HCT116 (cell line): Measurements from ENCODE around the gene BNIPL. TPM values are rescaled to one million over a fixed set of nuclear protein-coding genes. Genes with fewer than 3 reads are reported as not detected.

Source experiments
- ATAC-seq: fragments of 200-7000 bp; cut with Tn5 transposase; 2 replicates; pipeline ENCODE4 v1.9.1; 2020; ENCODE audit warnings: mild to moderate bottlenecking, moderate library complexity
- BruUV-seq: library from RNA; stranded (reverse); fragments of 400-500 nt; replicated peaks from 2 replicates; lab custom pipeline; 2021; lab: Mats Ljungman, UMichigan
- CTCF ChIA-PET: fragments of 300-600 bp; sonication (Branson Sonifier 250); formaldehyde crosslinking; loops from one replicate; lab custom pipeline; 2021; ENCODE audit warnings: antibody characterized with exemption; lab: Charles Lee
- POLR2A ChIA-PET: fragments of 300-600, 350-600 bp; sonication (Branson Sonifier 250); formaldehyde crosslinking; loops from one replicate; lab custom pipeline; 2021; ENCODE audit warnings: antibody characterized with exemption; lab: Charles Lee
- RAD21 ChIA-PET, 2 experiments: fragments of 300-600 bp; sonication (Branson Sonifier 250); formaldehyde crosslinking; loops; one replicate each; lab custom pipeline; 2023; ENCODE audit warnings: low total read pairs in 2 of 2; ENCODE audit not compliant: uncharacterized antibody in 2 of 2, unreplicated experiment in 2 of 2, low non-redundant PET in 1 of 2; lab: Charles Lee
- DNase-seq: peaks from one replicate; pipeline ENCODE4 v3.0.0-alpha.2; 2010; ENCODE audit warnings: low read depth, low spot score
- H2AFZ ChIP-seq: fragments of 200-600 bp; shearing (Covaris generic), sonication (generic); 2 replicates; pipeline ENCODE4 v1.6.1; 2017; ENCODE audit warnings: low read depth, mixed run types, mixed read lengths, antibody characterized with exemption, low read length; ENCODE audit not compliant: poor library complexity, severe bottlenecking
- H3K27ac ChIP-seq: 2 replicates; pipeline ENCODE4 v1.5.1; 2012; ENCODE audit warnings: low read depth, low read length
- H3K27me3 ChIP-seq: fragments of 200-600 bp; sonication (generic); 2 replicates; pipeline ENCODE4 v1.6.1; 2016; ENCODE audit warnings: mixed run types, low read length, mixed read lengths; ENCODE audit not compliant: insufficient read depth
- H3K36me3 ChIP-seq, 2 experiments: fragments of 200-500 bp in 1 of 2; fragments of 200-600 bp in 1 of 2; sonication (Bioruptor generic) in 1 of 2; sonication (generic) in 1 of 2; 2 replicates each; pipeline versions ENCODE4 v1.5.1 to v1.6.1; 2014 to 2016; ENCODE audit warnings: low read length in 2 of 2, inconsistent platforms in 1 of 2, mixed read lengths in 1 of 2, mixed run types in 1 of 2; ENCODE audit not compliant: insufficient read depth in 2 of 2, control insufficient read depth in 1 of 2
- H3K4me1 ChIP-seq, 2 experiments: fragments of 200-600 bp in 1 of 2; sonication (generic) in 1 of 2; 2 replicates each; pipeline versions ENCODE4 v1.5.1 to v1.6.1; 2012 to 2017; ENCODE audit warnings: low read length in 2 of 2, inconsistent platforms in 1 of 2, mild to moderate bottlenecking in 1 of 2, mixed read lengths in 1 of 2, mixed run types in 1 of 2, moderate library complexity in 1 of 2; ENCODE audit not compliant: insufficient read depth in 2 of 2, control insufficient read depth in 1 of 2
- H3K4me2 ChIP-seq: fragments of 200-600 bp; sonication (generic); 2 replicates; pipeline ENCODE4 v1.6.1; 2017; ENCODE audit warnings: mixed run types, low read length, mixed read lengths
- H3K4me3 ChIP-seq, 2 experiments: fragments of 200-600 bp in 1 of 2; sonication (generic) in 1 of 2; replicated peaks in 1 of 2; 2 replicates each; pipeline ENCODE4 v1.5.1; 2011 to 2016; ENCODE audit warnings: low read length in 2 of 2, control low read depth in 1 of 2, low read depth in 1 of 2, mild to moderate bottlenecking in 1 of 2, mixed read lengths in 1 of 2, mixed run types in 1 of 2
- H3K79me2 ChIP-seq: fragments of 200-600 bp; sonication (generic); 2 replicates; pipeline ENCODE4 v1.6.1; 2017; ENCODE audit warnings: mild to moderate bottlenecking, mixed run types, low read length, moderate library complexity, mixed read lengths; ENCODE audit not compliant: insufficient read depth
- H3K9ac ChIP-seq: fragments of 200-600 bp; sonication (generic); 2 replicates; pipeline ENCODE4 v1.6.1; 2016; ENCODE audit warnings: low read length, mixed read lengths
- H3K9me2 ChIP-seq: fragments of 200-600 bp; sonication (generic), shearing (Covaris generic); 2 replicates; pipeline ENCODE4 v1.6.1; 2017; ENCODE audit warnings: mixed run types, mild to moderate bottlenecking, moderate library complexity; ENCODE audit not compliant: insufficient read depth
- H3K9me3 ChIP-seq, 2 experiments: fragments of 200-500 bp in 1 of 2; fragments of 200-600 bp in 1 of 2; sonication (Bioruptor generic) in 1 of 2; sonication (generic) in 1 of 2; 2 replicates each; pipeline ENCODE4 v1.6.1; 2014 to 2017; ENCODE audit warnings: low read length in 2 of 2, mixed read lengths in 2 of 2, inconsistent platforms in 1 of 2, low read depth in 1 of 2, mild to moderate bottlenecking in 1 of 2, mixed run types in 1 of 2, moderate library complexity in 1 of 2; ENCODE audit not compliant: control insufficient read depth in 1 of 2, insufficient read depth in 1 of 2
- H4K20me1 ChIP-seq: fragments of 200-600 bp; sonication (generic), shearing (Covaris generic); 2 replicates; pipeline ENCODE4 v1.6.1; 2017; ENCODE audit warnings: mixed run types, mild to moderate bottlenecking, moderate library complexity; ENCODE audit not compliant: insufficient read depth
- CBX3 ChIP-seq: IDR thresholded peaks from 2 replicates; pipeline ENCODE4 v1.6.1; 2012; ENCODE audit warnings: low read depth
- CEBPB ChIP-seq: IDR thresholded peaks from 2 replicates; pipeline ENCODE4 v1.6.1; 2012; ENCODE audit warnings: low read depth
- ELF1 ChIP-seq: IDR thresholded peaks from 2 replicates; pipeline ENCODE4 v1.6.1; 2012; ENCODE audit warnings: low read depth, borderline replicate concordance
- EZH2 ChIP-seq: fragments of 200-600 bp; sonication (generic); IDR thresholded peaks from 2 replicates; pipeline ENCODE4 v1.6.1; 2017; ENCODE audit warnings: antibody characterized with exemption, mixed run types
- EZH2phosphoT487 ChIP-seq: fragments of 200-600 bp; IDR thresholded peaks from 2 replicates; pipeline ENCODE4 v1.6.1; 2018; ENCODE audit warnings: antibody characterized with exemption, borderline replicate concordance
- JUND ChIP-seq: IDR thresholded peaks from 2 replicates; pipeline ENCODE4 v1.6.1; 2012
- POLR2A ChIP-seq: IDR thresholded peaks from 2 replicates; pipeline ENCODE4 v1.7.0; 2011; ENCODE audit warnings: borderline replicate concordance; ENCODE audit not compliant: insufficient read depth, insufficient read length; ENCODE audit errors: extremely low read depth
- POLR2AphosphoS5 ChIP-seq: IDR thresholded peaks from 2 replicates; pipeline ENCODE4 v1.6.1; 2011; ENCODE audit warnings: mild to moderate bottlenecking, low read depth, low read length, moderate library complexity
- SIN3A ChIP-seq: IDR thresholded peaks from 2 replicates; pipeline ENCODE4 v1.6.1; 2012; ENCODE audit warnings: low read depth
- SRF ChIP-seq: IDR thresholded peaks from 2 replicates; pipeline ENCODE4 v1.6.1; 2012; ENCODE audit warnings: low read depth
- TCF7L2 ChIP-seq: IDR thresholded peaks from 2 replicates; pipeline ENCODE4 v1.7.0; 2011; ENCODE audit warnings: borderline replicate concordance, inconsistent platforms; ENCODE audit not compliant: insufficient read depth, insufficient read length; ENCODE audit errors: extremely low read depth
- ZNF274 ChIP-seq: fragments of 200-500 bp; sonication (Bioruptor generic); IDR thresholded peaks from 2 replicates; pipeline ENCODE4 v1.6.1; 2014; ENCODE audit warnings: mild to moderate bottlenecking, low read depth, low read length, inconsistent platforms
- intact Hi-C: fragments of 100-400 bp; cut with micrococcal nuclease; formaldehyde crosslinking; loops from 2 replicates; pipeline ENCODE4 v1.10.0; 2022
- total RNA-seq: library from RNA; stranded (reverse); gene quantifications from one replicate; pipeline ENCODE4 v1.2.1, GENCODE V29; 2021; ENCODE audit not compliant: unreplicated experiment
- TF ChIP-seq, protein P1 (sequence below): IDR thresholded peaks from 2 replicates; pipeline ENCODE4 v1.6.1; 2011; ENCODE audit warnings: mild to moderate bottlenecking, low read length, moderate library complexity; ENCODE audit not compliant: insufficient replicate concordance; ENCODE audit errors: extremely low read depth
- TF ChIP-seq, protein P2 (sequence below): IDR thresholded peaks from 2 replicates; pipeline ENCODE4 v1.6.1; 2012
- TF ChIP-seq, protein P3 (sequence below), 3 experiments: fragments of 200-600 bp in 1 of 3; sonication (generic) in 1 of 3; IDR thresholded peaks in 2 of 3; conservative IDR thresholded peaks in 1 of 3; 2 replicates each; pipeline ENCODE4 v1.5.1; 2012 to 2017; ENCODE audit warnings: low read depth in 2 of 3, low read length in 2 of 3, antibody characterized with exemption in 1 of 3, borderline replicate concordance in 1 of 3, control low read depth in 1 of 3, mild to moderate bottlenecking in 1 of 3, mixed read lengths in 1 of 3, mixed run types in 1 of 3, moderate library complexity in 1 of 3; ENCODE audit not compliant: insufficient read depth in 1 of 3
- TF ChIP-seq, protein P4 (sequence below): IDR thresholded peaks from 2 replicates; pipeline ENCODE4 v1.6.1; 2012; ENCODE audit warnings: low read depth
- TF ChIP-seq, protein P5 (sequence below): IDR thresholded peaks from 2 replicates; pipeline ENCODE4 v1.6.1; 2012

Gene BNIPL
- total RNA-seq, 1 experiment from 2014 or later = 0.86 TPM

DNA sequence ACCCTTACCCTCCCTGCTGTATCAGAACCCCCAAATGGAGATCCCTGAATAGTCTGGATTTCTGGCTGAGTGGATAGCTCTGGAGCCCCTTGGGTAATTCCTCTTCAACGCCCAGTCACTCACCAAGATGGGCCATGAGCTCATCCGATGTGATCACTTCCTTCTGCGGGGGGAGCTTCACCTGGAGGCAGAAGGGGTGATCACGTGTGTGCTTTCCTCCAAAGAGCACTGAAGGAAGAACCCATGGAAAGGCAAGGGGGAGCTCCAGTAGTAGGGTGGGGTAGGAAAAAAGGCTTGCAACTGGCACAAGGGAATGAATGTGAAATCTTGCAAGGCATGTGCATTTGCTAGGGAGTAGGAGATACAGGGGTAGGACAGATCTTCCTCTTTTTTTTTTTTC lies 34.8 kb upstream of the BNIPL start (continued):
- TF ChIP-seq SRF (no peak), SIN3A (no peak), EZH2phosphoT487 (no peak), POLR2A (no peak), CEBPB (no peak)
- TF ChIP-seq, protein P1, sequence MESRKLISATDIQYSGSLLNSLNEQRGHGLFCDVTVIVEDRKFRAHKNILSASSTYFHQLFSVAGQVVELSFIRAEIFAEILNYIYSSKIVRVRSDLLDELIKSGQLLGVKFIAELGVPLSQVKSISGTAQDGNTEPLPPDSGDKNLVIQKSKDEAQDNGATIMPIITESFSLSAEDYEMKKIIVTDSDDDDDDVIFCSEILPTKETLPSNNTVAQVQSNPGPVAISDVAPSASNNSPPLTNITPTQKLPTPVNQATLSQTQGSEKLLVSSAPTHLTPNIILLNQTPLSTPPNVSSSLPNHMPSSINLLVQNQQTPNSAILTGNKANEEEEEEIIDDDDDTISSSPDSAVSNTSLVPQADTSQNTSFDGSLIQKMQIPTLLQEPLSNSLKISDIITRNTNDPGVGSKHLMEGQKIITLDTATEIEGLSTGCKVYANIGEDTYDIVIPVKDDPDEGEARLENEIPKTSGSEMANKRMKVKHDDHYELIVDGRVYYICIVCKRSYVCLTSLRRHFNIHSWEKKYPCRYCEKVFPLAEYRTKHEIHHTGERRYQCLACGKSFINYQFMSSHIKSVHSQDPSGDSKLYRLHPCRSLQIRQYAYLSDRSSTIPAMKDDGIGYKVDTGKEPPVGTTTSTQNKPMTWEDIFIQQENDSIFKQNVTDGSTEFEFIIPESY = no peak
- TF ChIP-seq, protein P2, sequence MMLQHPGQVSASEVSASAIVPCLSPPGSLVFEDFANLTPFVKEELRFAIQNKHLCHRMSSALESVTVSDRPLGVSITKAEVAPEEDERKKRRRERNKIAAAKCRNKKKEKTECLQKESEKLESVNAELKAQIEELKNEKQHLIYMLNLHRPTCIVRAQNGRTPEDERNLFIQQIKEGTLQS = no peak

DNA sequence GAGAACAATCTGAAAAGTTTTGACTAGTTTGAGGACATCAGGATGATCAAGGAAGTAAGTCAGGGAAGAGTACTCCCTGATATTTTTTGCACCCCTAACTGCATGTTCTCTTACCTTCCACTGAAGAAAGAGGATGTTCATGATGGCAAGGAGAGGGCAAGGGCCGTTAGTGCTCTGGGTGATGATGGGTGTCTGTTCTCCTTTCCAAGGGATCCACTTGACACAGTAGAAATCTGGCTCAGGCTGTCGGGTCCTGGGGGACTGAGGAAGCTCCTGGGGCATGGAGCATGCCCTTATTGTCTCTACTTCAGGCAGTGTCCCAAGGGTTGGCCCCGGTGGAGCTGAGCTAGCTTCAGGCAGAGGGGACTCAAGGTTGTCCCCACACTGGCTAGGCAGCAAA lies 34.3 kb upstream of the BNIPL start:
- H3K9me3 ChIP-seq = no peaks in the 10 kb centered on the region
- no peaks in the 10 kb centered on the region for H3K79me2 ChIP-seq
- intact Hi-C loops = no loop called here
- H3K27me3 ChIP-seq = no peaks in the 10 kb centered on the region
- POLR2A ChIA-PET = no interaction called here
- DNase-seq = no peak
- H4K20me1 ChIP-seq = no peaks in the 10 kb centered on the region
- no peak for ATAC-seq
- no peak overlapping the region for H3K27ac ChIP-seq
- H3K9me2 ChIP-seq = no peaks in the 10 kb centered on the region
- H3K4me2 ChIP-seq = no peak overlapping the region
- CTCF ChIA-PET = no interaction called here
- H3K36me3 ChIP-seq = no peaks in the 10 kb centered on the region
- no TSS peak for BruUV-seq
- peaks cover 9 to 41% of the 10 kb centered on the region in 2 experiments; a peak in 3 of 4 replicates for H3K4me1 ChIP-seq
- H3K9ac ChIP-seq = no peak overlapping the region
- no peak overlapping the region for H2AFZ ChIP-seq
- no peak overlapping the region for H3K4me3 ChIP-seq
- RAD21 ChIA-PET = no interaction called here
- no peak for TF ChIP-seq ZNF274
- TF ChIP-seq CEBPB = no peak
- TF ChIP-seq, protein P3, sequence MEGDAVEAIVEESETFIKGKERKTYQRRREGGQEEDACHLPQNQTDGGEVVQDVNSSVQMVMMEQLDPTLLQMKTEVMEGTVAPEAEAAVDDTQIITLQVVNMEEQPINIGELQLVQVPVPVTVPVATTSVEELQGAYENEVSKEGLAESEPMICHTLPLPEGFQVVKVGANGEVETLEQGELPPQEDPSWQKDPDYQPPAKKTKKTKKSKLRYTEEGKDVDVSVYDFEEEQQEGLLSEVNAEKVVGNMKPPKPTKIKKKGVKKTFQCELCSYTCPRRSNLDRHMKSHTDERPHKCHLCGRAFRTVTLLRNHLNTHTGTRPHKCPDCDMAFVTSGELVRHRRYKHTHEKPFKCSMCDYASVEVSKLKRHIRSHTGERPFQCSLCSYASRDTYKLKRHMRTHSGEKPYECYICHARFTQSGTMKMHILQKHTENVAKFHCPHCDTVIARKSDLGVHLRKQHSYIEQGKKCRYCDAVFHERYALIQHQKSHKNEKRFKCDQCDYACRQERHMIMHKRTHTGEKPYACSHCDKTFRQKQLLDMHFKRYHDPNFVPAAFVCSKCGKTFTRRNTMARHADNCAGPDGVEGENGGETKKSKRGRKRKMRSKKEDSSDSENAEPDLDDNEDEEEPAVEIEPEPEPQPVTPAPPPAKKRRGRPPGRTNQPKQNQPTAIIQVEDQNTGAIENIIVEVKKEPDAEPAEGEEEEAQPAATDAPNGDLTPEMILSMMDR (IDR thresholded peaks at IDR 0.05 in 2 of 3, conservative IDR thresholded peaks at IDR 0.05 in 1 of 3; ENCODE audit: borderline replicate concordance in 1 of 3, insufficient read depth in 1 of 3, low read depth in 2 of 3, low read length in 2 of 3) = no peak
- TF ChIP-seq, protein P2 = no peak
- no peak for TF ChIP-seq TCF7L2
- TF ChIP-seq, protein P4, sequence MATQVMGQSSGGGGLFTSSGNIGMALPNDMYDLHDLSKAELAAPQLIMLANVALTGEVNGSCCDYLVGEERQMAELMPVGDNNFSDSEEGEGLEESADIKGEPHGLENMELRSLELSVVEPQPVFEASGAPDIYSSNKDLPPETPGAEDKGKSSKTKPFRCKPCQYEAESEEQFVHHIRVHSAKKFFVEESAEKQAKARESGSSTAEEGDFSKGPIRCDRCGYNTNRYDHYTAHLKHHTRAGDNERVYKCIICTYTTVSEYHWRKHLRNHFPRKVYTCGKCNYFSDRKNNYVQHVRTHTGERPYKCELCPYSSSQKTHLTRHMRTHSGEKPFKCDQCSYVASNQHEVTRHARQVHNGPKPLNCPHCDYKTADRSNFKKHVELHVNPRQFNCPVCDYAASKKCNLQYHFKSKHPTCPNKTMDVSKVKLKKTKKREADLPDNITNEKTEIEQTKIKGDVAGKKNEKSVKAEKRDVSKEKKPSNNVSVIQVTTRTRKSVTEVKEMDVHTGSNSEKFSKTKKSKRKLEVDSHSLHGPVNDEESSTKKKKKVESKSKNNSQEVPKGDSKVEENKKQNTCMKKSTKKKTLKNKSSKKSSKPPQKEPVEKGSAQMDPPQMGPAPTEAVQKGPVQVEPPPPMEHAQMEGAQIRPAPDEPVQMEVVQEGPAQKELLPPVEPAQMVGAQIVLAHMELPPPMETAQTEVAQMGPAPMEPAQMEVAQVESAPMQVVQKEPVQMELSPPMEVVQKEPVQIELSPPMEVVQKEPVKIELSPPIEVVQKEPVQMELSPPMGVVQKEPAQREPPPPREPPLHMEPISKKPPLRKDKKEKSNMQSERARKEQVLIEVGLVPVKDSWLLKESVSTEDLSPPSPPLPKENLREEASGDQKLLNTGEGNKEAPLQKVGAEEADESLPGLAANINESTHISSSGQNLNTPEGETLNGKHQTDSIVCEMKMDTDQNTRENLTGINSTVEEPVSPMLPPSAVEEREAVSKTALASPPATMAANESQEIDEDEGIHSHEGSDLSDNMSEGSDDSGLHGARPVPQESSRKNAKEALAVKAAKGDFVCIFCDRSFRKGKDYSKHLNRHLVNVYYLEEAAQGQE = no peak
- no peak for TF ChIP-seq EZH2phosphoT487
- TF ChIP-seq, protein P5, sequence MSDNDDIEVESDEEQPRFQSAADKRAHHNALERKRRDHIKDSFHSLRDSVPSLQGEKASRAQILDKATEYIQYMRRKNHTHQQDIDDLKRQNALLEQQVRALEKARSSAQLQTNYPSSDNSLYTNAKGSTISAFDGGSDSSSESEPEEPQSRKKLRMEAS = no peak
- no peak for TF ChIP-seq SRF
- TF ChIP-seq POLR2A = no peak
- no peak for TF ChIP-seq EZH2
- TF ChIP-seq ELF1 = no peak
- TF ChIP-seq CBX3 = no peak
- no peak for TF ChIP-seq JUND
- TF ChIP-seq POLR2AphosphoS5 = no peak
